H1 (cell line): ENCODE results near the gene NECTIN1. TPM values are rescaled to one million over a fixed set of nuclear protein-coding genes. Genes with fewer than 3 reads are reported as not detected.

Experiments
- CTCF ChIA-PET: fragments of 300-600 bp; sonication (Branson Sonifier 250); formaldehyde crosslinking; loops from one replicate; lab custom pipeline; 2021; ENCODE audit not compliant: partially characterized antibody; lab: Charles Lee
- POLR2A ChIA-PET: fragments of 300-600 bp; sonication (Branson Sonifier 250); formaldehyde crosslinking; loops from one replicate; lab custom pipeline; 2021; ENCODE audit warnings: inconsistent platforms; ENCODE audit not compliant: partially characterized antibody; lab: Charles Lee
- DNase-seq, 2 experiments: peaks; one replicate each; pipeline versions ENCODE4 v3.0.0 to v3.0.0-alpha.2; 2010 to 2022; ENCODE audit warnings: low spot score in 2 of 2, low read depth in 1 of 2, mixed read lengths in 1 of 2
- FAIRE-seq: peaks from 2 replicates; lab custom pipeline; 2011; peaks lifted over from hg19 to GRCh38; lab: Jason Lieb, UNC
- H2AFZ ChIP-seq: 2 replicates; pipeline ENCODE4 v1.8.1; 2012; ENCODE audit warnings: low read length, inconsistent platforms
- H2AK5ac ChIP-seq: 2 replicates; pipeline ENCODE4 v1.6.1; 2013; ENCODE audit warnings: low read depth, low read length
- H2BK120ac ChIP-seq: replicated peaks from 2 replicates; pipeline ENCODE3; 2013; ENCODE audit warnings: low read depth, low read length, inconsistent platforms
- H2BK12ac ChIP-seq: 2 replicates; pipeline ENCODE4 v1.6.1; 2013; ENCODE audit warnings: low read depth, low read length
- H2BK15ac ChIP-seq: 2 replicates; pipeline ENCODE4 v1.6.1; 2013; ENCODE audit warnings: low read length
- H2BK20ac ChIP-seq: 2 replicates; pipeline ENCODE4 v1.6.1; 2013; ENCODE audit warnings: low read length
- H2BK5ac ChIP-seq: 2 replicates; pipeline ENCODE4 v1.6.1; 2013; ENCODE audit warnings: low read depth, low read length
- H3K14ac ChIP-seq: 2 replicates; pipeline ENCODE4 v1.6.1; 2013; ENCODE audit warnings: inconsistent platforms; ENCODE audit not compliant: insufficient read length
- H3K18ac ChIP-seq: 2 replicates; pipeline ENCODE4 v1.6.1; 2013; ENCODE audit warnings: low read length; ENCODE audit errors: extremely low read depth
- H3K23ac ChIP-seq: 2 replicates; pipeline ENCODE4 v1.6.1; 2013; ENCODE audit warnings: inconsistent platforms; ENCODE audit not compliant: insufficient read length
- H3K23me2 ChIP-seq: 2 replicates; pipeline ENCODE4 v1.6.1; 2013; ENCODE audit warnings: low read depth, low read length
- H3K27ac ChIP-seq: 2 replicates; pipeline ENCODE4 v1.6.1; 2011; ENCODE audit warnings: low read depth, low read length, inconsistent platforms
- H3K27me3 ChIP-seq, 4 experiments: replicated peaks in 1 of 4; 1 replicate in 1 of 4; 2 replicates in 3 of 4; pipeline versions ENCODE4 v1.6.1 to v1.8.1; 2011 to 2013; ENCODE audit warnings: low read length in 3 of 4, mild to moderate bottlenecking in 3 of 4, inconsistent platforms in 2 of 4, mixed read lengths in 2 of 4, moderate library complexity in 1 of 4; ENCODE audit not compliant: control insufficient read depth in 3 of 4, insufficient read depth in 3 of 4; ENCODE audit errors: extremely low read depth in 1 of 4
- H3K36me3 ChIP-seq, 4 experiments: 2 replicates each; pipeline versions ENCODE4 v1.6.1 to v1.8.1; 2011 to 2013; ENCODE audit warnings: mild to moderate bottlenecking in 4 of 4, low read length in 3 of 4, moderate library complexity in 2 of 4, control low read depth in 1 of 4, inconsistent platforms in 1 of 4; ENCODE audit not compliant: insufficient read depth in 4 of 4, control insufficient read depth in 2 of 4
- H3K4ac ChIP-seq: replicated peaks from 2 replicates; pipeline ENCODE3; 2013; ENCODE audit warnings: low read length, low read depth, mixed read lengths, inconsistent platforms; ENCODE audit not compliant: insufficient read length
- H3K4me1 ChIP-seq, 4 experiments: replicated peaks in 1 of 4; 1 replicate in 1 of 4; 2 replicates in 3 of 4; pipeline versions ENCODE4 v1.6.1 to v1.8.1; 2011 to 2013; ENCODE audit warnings: low read length in 3 of 4, inconsistent platforms in 2 of 4, mixed read lengths in 1 of 4; ENCODE audit not compliant: insufficient read depth in 4 of 4, control insufficient read depth in 3 of 4
- H3K4me2 ChIP-seq, 2 experiments: 2 replicates each; pipeline versions ENCODE4 v1.6.1 to v1.8.1; 2011 to 2013; ENCODE audit warnings: low read depth in 2 of 2, low read length in 2 of 2, control low read depth in 1 of 2, inconsistent platforms in 1 of 2, mild to moderate bottlenecking in 1 of 2; ENCODE audit not compliant: insufficient read depth in 1 of 2
- H3K4me3 ChIP-seq, 4 experiments: fragments of 200-600, 300-600 bp in 1 of 4; sonication (generic), shearing (Covaris generic), sonication (Bioruptor Twin) in 1 of 4; 2 replicates each; pipeline versions ENCODE4 v1.5.1 to v1.8.1; 2011 to 2016; ENCODE audit warnings: low read length in 4 of 4, low read depth in 3 of 4, control low read depth in 2 of 4, inconsistent platforms in 2 of 4, mild to moderate bottlenecking in 2 of 4, mixed read lengths in 1 of 4, moderate library complexity in 1 of 4; ENCODE audit not compliant: insufficient read depth in 2 of 4; ENCODE audit errors: extremely low read depth in 1 of 4
- H3K56ac ChIP-seq: replicated peaks from 2 replicates; pipeline ENCODE3; 2013; ENCODE audit warnings: low read depth, mild to moderate bottlenecking, mixed read lengths, low read length, inconsistent platforms; ENCODE audit not compliant: insufficient read length
- H3K79me1 ChIP-seq: 2 replicates; pipeline ENCODE4 v1.6.1; 2013; ENCODE audit warnings: low read depth, low read length, control low read depth
- H3K79me2 ChIP-seq, 2 experiments: 2 replicates each; pipeline versions ENCODE4 v1.6.1 to v1.8.1; 2012 to 2013; ENCODE audit warnings: low read length in 2 of 2, mild to moderate bottlenecking in 2 of 2, inconsistent platforms in 1 of 2; ENCODE audit not compliant: insufficient read depth in 2 of 2, control insufficient read depth in 1 of 2
- H3K9ac ChIP-seq, 4 experiments: replicated peaks in 1 of 4; 1 replicate in 1 of 4; 2 replicates in 3 of 4; pipeline versions ENCODE4 v1.6.1 to v1.8.1; 2011 to 2013; ENCODE audit warnings: low read depth in 3 of 4, low read length in 3 of 4, control low read depth in 2 of 4, mild to moderate bottlenecking in 2 of 4, moderate library complexity in 2 of 4, inconsistent platforms in 1 of 4; ENCODE audit errors: extremely low read depth in 1 of 4
- H3K9me3 ChIP-seq, 2 experiments: 2 replicates each; pipeline versions ENCODE4 v1.6.1 to v1.8.1; 2012 to 2013; ENCODE audit warnings: mild to moderate bottlenecking in 2 of 2, moderate library complexity in 2 of 2, control low read depth in 1 of 2, inconsistent platforms in 1 of 2, low read depth in 1 of 2, low read length in 1 of 2, mixed read lengths in 1 of 2; ENCODE audit not compliant: insufficient read depth in 2 of 2
- H4K20me1 ChIP-seq, 2 experiments: replicated peaks in 1 of 2; 2 replicates each; pipeline versions ENCODE3 to v1.8.1; 2011 to 2013; ENCODE audit warnings: inconsistent platforms in 2 of 2, low read length in 2 of 2, mild to moderate bottlenecking in 1 of 2; ENCODE audit not compliant: insufficient read depth in 2 of 2, control insufficient read depth in 1 of 2
- H4K5ac ChIP-seq: 2 replicates; pipeline ENCODE4 v1.6.1; 2013; ENCODE audit warnings: low read length, low read depth, mixed read lengths, inconsistent platforms; ENCODE audit not compliant: insufficient read length
- H4K8ac ChIP-seq: 2 replicates; pipeline ENCODE4 v1.8.0; 2013; ENCODE audit warnings: mild to moderate bottlenecking, moderate library complexity, low read length, inconsistent platforms; ENCODE audit not compliant: insufficient read depth; ENCODE audit errors: extremely low read depth
- H4K91ac ChIP-seq: replicated peaks from 2 replicates; pipeline ENCODE3; 2013; ENCODE audit warnings: low read length, mixed read lengths, inconsistent platforms; ENCODE audit not compliant: insufficient read length
- ATF3 ChIP-seq: IDR thresholded peaks from 2 replicates; pipeline ENCODE4 v1.6.1; 2011; ENCODE audit warnings: low read depth, mild to moderate bottlenecking, low read length; ENCODE audit not compliant: insufficient read depth
- EZH2 ChIP-seq: fragments of 200-600 bp; sonication (generic); IDR thresholded peaks from 2 replicates; pipeline ENCODE4 v1.7.1; 2012; ENCODE audit warnings: low read depth, mild to moderate bottlenecking, moderate library complexity, low read length, inconsistent platforms; ENCODE audit not compliant: severe bottlenecking
- JUND ChIP-seq: IDR thresholded peaks from 2 replicates; pipeline ENCODE4 v1.6.1; 2011; ENCODE audit warnings: mild to moderate bottlenecking, improper control_type of control experiment, low read length
- RFX5 ChIP-seq: IDR thresholded peaks from 2 replicates; pipeline ENCODE4 v1.6.1; 2011; ENCODE audit warnings: low read depth, low read length, improper control_type of control experiment, borderline replicate concordance
- RNF2 ChIP-seq: fragments of 200-900, 300-1000 bp; sonication (generic); IDR thresholded peaks from 2 replicates; pipeline ENCODE4 v1.7.1; 2016; ENCODE audit warnings: borderline replicate concordance, low read depth, mild to moderate bottlenecking, antibody characterized with exemption, low read length; ENCODE audit not compliant: poor library complexity, severe bottlenecking; ENCODE audit errors: missing control alignments
- SAP30 ChIP-seq: fragments of 300-600 bp; sonication (generic); IDR thresholded peaks from 2 replicates; pipeline ENCODE4 v1.7.1; 2012; ENCODE audit warnings: low read length, moderate library complexity, mild to moderate bottlenecking, inconsistent platforms; ENCODE audit not compliant: insufficient read depth, insufficient replicate concordance
- SRF ChIP-seq: IDR thresholded peaks from 2 replicates; pipeline ENCODE4 v1.6.1; 2011; ENCODE audit warnings: mild to moderate bottlenecking, low read depth, low read length, moderate library complexity
- ZNF274 ChIP-seq: IDR thresholded peaks from 2 replicates; pipeline ENCODE4 v1.7.0; 2012; ENCODE audit warnings: low read length, borderline replicate concordance; ENCODE audit errors: extremely low read depth
- polyA plus RNA-seq, 7 experiments: library from polyadenylated mRNA; depleted of rRNA in 3 of 7; stranded (reverse) in 5 of 7; unstranded in 2 of 7; fragments of >200 nt in 5 of 7; fragments of 200-250 nt in 2 of 7; gene quantifications; 1 replicate in 5 of 7; 2 replicates in 1 of 7; 4 replicates in 1 of 7; pipeline versions ENCODE4 v1.2.1 to v1.2.3, GENCODE V29; 2011 to 2013; ENCODE audit warnings: missing spikeins in 2 of 7, mixed read lengths in 2 of 7
- total RNA-seq: library from RNA; stranded (reverse); fragmentation: NEBNext Ultra II Directional; extraction: Animal tissue kit (Norgen Biotek cat#: 25700); gene quantifications from 2 replicates; pipeline ENCODE4 v1.2.1, GENCODE V29; 2021

Gene NECTIN1
- total and polyA plus RNA-seq, 2 of the 8 experiments (the other 6 are each of a cell fraction or from before 2014, with no cell fraction given) = 43.2 to 97.7 TPM

GRCh38 chr11:119772076-119772475 is 43.1 kb upstream of the NECTIN1 start:
- Histone ChIP-seq H2BK120ac (no peak overlapping the region), H3K9me3 (no peaks in the 10 kb centered on the region), H3K23me2 (no peaks in the 10 kb centered on the region), H3K9ac (no peak overlapping the region), H3K14ac (no peak overlapping the region), H3K18ac (no peak overlapping the region), H3K79me2 (no peaks in the 10 kb centered on the region), H2AK5ac (no peak overlapping the region), H3K27me3 (peaks cover 0 to 3% (median 0%) of the 10 kb centered on the region in 4 experiments; a peak in 1 of 7 replicates), H4K5ac (no peak overlapping the region), H3K23ac (no peak overlapping the region), H4K91ac (no peak overlapping the region), H3K4me3 (no peak overlapping the region), H2BK20ac (no peak overlapping the region), H4K20me1 (peaks cover 0 to 5% of the 10 kb centered on the region in 2 experiments), H2BK5ac (no peak overlapping the region), H3K36me3 (no peaks in the 10 kb centered on the region), H3K56ac (no peak overlapping the region), H2BK12ac (no peak overlapping the region), H3K79me1 (no peaks in the 10 kb centered on the region), H2AFZ (no peak overlapping the region), H3K4ac (no peak overlapping the region), H3K4me2 (no peak overlapping the region), H3K4me1 (no peaks in the 10 kb centered on the region; a peak in 1 of 7 replicates), H2BK15ac (no peak overlapping the region), H3K27ac (no peak overlapping the region), H4K8ac (no peak overlapping the region)
- ChIA-PET POLR2A (no interaction called here), CTCF (interaction anchor here (1.0 to 2.0 kb wide), 4 partner anchors 9 to 335 kb away, joined by 3 to 8 read pairs (median 5); no protein-coding TSS in a partner anchor)
- FAIRE-seq = no peak
- DNase-seq = no peak
- TF ChIP-seq SRF (no peak), RNF2 (no peak), ZNF274 (no peak), RFX5 (no peak), SAP30 (no peak), EZH2 (no peak), JUND (no peak), ATF3 (no peak)
